HG02623 (cell line): ENCODE data around the gene MARCHF2.

ENCODE experiments used
- ATAC-seq: cut with Tn5 transposase; IDR thresholded peaks from one replicate; pipeline ENCODE4 v1.9.1; 2021; ENCODE audit warnings: moderate library complexity; ENCODE audit not compliant: unreplicated experiment

MARCHF2 gene

GRCh38 chr19:8473648-8474476 is 60.8 kb downstream of the MARCHF2 start:
- ATAC-seq = no peak

GRCh38 chr19:8475005-8475404 is 61.9 kb downstream of the MARCHF2 start:
- no peak for ATAC-seq

- ATAC-seq = no peak
Measured at GRCh38 chr19:8476524-8476923, 63.4 kb downstream of the MARCHF2 start.

- ATAC-seq = no peak
Measured at GRCh38 chr19:8477889-8478288, 64.8 kb downstream of the MARCHF2 start.

- no peak for ATAC-seq
Measured at GRCh38 chr19:8478598-8478997, 65.5 kb downstream of the MARCHF2 start.

GRCh38 chr19:8481201-8481600 is 68.1 kb downstream of the MARCHF2 start:
- ATAC-seq = no peak

DNA sequence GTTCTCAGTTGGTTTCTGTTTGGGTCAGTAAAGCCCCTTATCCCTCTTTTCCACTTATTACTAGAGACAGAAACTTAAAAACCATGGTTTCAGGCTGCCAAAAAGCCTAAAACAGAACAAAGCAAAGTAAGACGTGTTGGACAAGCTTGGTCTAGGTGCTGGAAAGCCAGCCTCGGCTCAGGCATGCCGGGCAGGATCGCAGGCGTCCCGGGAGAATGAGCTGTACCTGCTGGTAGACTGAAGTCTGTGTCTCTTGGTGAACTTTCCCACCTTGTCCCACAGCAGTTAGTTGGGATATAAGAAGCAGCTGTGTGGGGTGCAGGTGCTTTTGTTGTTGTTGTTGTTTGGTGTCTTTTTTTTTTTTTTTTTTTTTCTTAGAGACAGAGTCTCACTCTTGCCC is 68.5 kb downstream of the MARCHF2 start:
- ATAC-seq = no peak

GRCh38 chr19:8482696-8483095 is 69.6 kb downstream of the MARCHF2 start:
- ATAC-seq = no peak

DNA sequence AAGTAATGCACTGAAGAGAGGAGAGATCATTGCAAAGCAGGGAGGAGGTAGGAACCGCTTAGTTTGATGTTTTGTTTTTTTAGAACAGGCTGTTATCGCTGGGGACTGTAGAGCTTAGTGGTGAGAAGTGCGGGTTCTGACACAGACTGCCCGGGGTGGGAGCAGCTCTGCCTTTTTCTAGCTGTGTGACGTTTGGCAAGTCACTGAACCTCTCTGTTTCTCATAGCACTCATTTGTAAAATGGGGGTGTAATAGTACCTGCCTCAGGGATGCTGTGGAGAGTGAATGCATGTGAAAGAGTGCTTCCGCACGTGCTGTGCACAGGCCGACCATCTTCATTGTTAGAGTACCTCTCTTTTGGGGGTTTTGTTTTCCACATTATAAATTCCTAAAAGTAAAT is 70.1 kb downstream of the MARCHF2 start:
- ATAC-seq = no peak

- ATAC-seq = no peak
Measured at GRCh38 chr19:8484331-8484894, 71.3 kb downstream of the MARCHF2 start.

DNA sequence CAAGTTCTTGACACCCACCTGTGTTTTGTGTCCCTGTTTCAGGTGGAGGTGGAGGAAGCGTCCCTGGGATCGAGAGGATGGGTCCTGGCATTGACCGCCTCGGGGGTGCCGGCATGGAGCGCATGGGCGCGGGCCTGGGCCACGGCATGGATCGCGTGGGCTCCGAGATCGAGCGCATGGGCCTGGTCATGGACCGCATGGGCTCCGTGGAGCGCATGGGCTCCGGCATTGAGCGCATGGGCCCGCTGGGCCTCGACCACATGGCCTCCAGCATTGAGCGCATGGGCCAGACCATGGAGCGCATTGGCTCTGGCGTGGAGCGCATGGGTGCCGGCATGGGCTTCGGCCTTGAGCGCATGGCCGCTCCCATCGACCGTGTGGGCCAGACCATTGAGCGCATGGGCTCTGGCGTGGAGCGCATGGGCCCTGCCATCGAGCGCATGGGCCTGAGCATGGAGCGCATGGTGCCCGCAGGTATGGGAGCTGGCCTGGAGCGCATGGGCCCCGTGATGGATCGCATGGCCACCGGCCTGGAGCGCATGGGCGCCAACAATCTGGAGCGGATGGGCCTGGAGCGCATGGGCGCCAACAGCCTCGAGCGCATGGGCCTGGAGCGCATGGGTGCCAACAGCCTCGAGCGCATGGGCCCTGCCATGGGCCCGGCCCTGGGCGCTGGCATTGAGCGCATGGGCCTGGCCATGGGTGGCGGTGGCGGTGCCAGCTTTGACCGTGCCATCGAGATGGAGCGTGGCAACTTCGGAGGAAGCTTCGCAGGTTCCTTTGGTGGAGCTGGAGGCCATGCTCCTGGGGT is 72.7 kb downstream of the MARCHF2 start:
- no peak for ATAC-seq

GRCh38 chr19:8486661-8487136 is 73.6 kb downstream of the MARCHF2 start:
- ATAC-seq = no peak

GRCh38 chr19:8487137-8487851 is 74.2 kb downstream of the MARCHF2 start:
- no peak for ATAC-seq

GRCh38 chr19:8488365-8488764 is 75.3 kb downstream of the MARCHF2 start:
- ATAC-seq = no peak
